ENCODE data around the gene ROR2.
A peak's percentile ranks its signal among the peaks of the same experiment; 100 is the strongest.

ROR2 gene

GRCh38 chr9:91953718-91954117 lies 3.7 kb upstream of the ROR2 start:
- peaks cover 4% of the 10 kb centered on the region; the same call in 1 of the 2 replicates for H3K4me1 ChIP-seq
- no peak overlapping the region for H3K4me3 ChIP-seq (ENCODE audit: low read depth, low read length)
- TF ChIP-seq, protein P1, sequence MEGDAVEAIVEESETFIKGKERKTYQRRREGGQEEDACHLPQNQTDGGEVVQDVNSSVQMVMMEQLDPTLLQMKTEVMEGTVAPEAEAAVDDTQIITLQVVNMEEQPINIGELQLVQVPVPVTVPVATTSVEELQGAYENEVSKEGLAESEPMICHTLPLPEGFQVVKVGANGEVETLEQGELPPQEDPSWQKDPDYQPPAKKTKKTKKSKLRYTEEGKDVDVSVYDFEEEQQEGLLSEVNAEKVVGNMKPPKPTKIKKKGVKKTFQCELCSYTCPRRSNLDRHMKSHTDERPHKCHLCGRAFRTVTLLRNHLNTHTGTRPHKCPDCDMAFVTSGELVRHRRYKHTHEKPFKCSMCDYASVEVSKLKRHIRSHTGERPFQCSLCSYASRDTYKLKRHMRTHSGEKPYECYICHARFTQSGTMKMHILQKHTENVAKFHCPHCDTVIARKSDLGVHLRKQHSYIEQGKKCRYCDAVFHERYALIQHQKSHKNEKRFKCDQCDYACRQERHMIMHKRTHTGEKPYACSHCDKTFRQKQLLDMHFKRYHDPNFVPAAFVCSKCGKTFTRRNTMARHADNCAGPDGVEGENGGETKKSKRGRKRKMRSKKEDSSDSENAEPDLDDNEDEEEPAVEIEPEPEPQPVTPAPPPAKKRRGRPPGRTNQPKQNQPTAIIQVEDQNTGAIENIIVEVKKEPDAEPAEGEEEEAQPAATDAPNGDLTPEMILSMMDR (IDR thresholded peaks at IDR 0.05; ENCODE audit: low read depth, low read length), result no peak
- no peak for DNase-seq
- no peaks in the 10 kb centered on the region for H3K9me3 ChIP-seq
- H3K27me3 ChIP-seq, result no peaks in the 10 kb centered on the region
- no peaks in the 10 kb centered on the region for H3K36me3 ChIP-seq

DNA sequence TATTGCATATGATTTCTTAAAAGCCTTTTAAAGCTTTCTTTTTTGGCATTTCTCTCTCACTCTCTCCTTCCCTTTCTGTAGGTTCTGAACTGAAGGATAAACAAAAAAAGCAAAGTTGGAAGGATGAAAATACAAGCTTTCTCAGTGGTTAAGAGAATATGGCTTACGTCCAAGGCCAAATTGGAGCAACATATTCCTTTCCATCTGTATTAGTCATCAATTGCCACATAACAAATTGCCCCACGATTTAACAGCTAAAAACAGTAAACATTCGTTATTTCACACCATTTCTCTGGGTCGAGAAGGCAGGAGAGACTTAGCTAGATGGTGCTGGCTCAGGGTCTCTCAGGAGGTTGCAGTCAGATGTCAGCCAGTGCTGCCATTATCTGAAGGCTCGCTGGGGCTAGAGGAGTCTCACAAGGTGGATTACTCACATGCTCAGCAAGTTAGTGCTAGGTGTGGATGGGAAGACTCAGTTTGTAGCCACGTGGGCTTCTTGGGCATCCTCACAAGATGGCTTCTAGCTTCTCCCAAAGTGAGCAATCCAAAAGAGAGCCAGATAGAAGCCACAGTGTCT lies 2.0 kb upstream of the ROR2 start:
- Histone ChIP-seq H3K4me3 (ENCODE audit: low read depth, low read length) (no peak overlapping the region), H3K9me3 (no peaks in the 10 kb centered on the region), H3K27me3 (no peaks in the 10 kb centered on the region), H3K4me1 (peaks cover 9% of the 10 kb centered on the region), H3K36me3 (no peaks in the 10 kb centered on the region)
- TF ChIP-seq, protein P1 (IDR thresholded peaks at IDR 0.05; ENCODE audit: low read depth, low read length), result no peak
- DNase-seq, result no peak

GRCh38 chr9:91949392-91949945 lies 559 bp downstream of the ROR2 start:
- DNase-seq, result peak; percentile 65
- Histone ChIP-seq H3K36me3 (no peaks in the 10 kb centered on the region), H3K4me3 (ENCODE audit: low read depth, low read length) (peak overlapping the region; percentile 81), H3K27me3 (no peaks in the 10 kb centered on the region), H3K9me3 (no peaks in the 10 kb centered on the region), H3K4me1 (peaks cover 27% of the 10 kb centered on the region)
- TF ChIP-seq, protein P1 (IDR thresholded peaks at IDR 0.05; ENCODE audit: low read depth, low read length), result no peak

- no peaks in the 10 kb centered on the region for H3K27me3 ChIP-seq
- peaks cover 27% of the 10 kb centered on the region for H3K4me1 ChIP-seq
- no peaks in the 10 kb centered on the region for H3K36me3 ChIP-seq
- H3K9me3 ChIP-seq, result no peaks in the 10 kb centered on the region
- TF ChIP-seq, protein P1 (IDR thresholded peaks at IDR 0.05; ENCODE audit: low read depth, low read length), result no peak; the same call in 1 of the 2 replicates
- DNase-seq, result peak; percentile 77
- peak overlapping the region; percentile 81 for H3K4me3 ChIP-seq (ENCODE audit: low read depth, low read length)
These were observed 1.2 kb downstream of the ROR2 start for GRCh38 chr9:91948597-91949391.

- peak overlapping the region; percentile 81 for H3K4me3 ChIP-seq (ENCODE audit: low read depth, low read length)
- peak; percentile 37 for DNase-seq
- no peaks in the 10 kb centered on the region for H3K27me3 ChIP-seq
- TF ChIP-seq, protein P1 (IDR thresholded peaks at IDR 0.05; ENCODE audit: low read depth, low read length), result no peak
- H3K9me3 ChIP-seq, result no peaks in the 10 kb centered on the region
- peaks cover 27% of the 10 kb centered on the region for H3K4me1 ChIP-seq
- no peaks in the 10 kb centered on the region for H3K36me3 ChIP-seq
These were observed 1.9 kb downstream of the ROR2 start for GRCh38 chr9:91948101-91948596.

All from BE2C (cell line).